T-helper 2 cell treated with Interferon-gamma antibody and Interleukin-4, amounts not matched to agents 5 μg/mL and 100 μg/mL, for 36 hours (primary cell): ENCODE data around the gene PEAK3.
A peak's percentile ranks its signal among the peaks of the same experiment; 100 is the strongest.

Experiments
- DNase-seq: peaks from one replicate; pipeline ENCODE4 v3.0.0; 2021; ENCODE audit warnings: low spot score
- H3K27ac Mint-ChIP-seq: one replicate; pipeline ENCODE4 v1.8.0; 2021; ENCODE audit warnings: mild to moderate bottlenecking, mixed read lengths
- H3K27me3 Mint-ChIP-seq: one replicate; pipeline ENCODE4 v1.8.0; 2021; ENCODE audit warnings: low read depth, mixed read lengths
- H3K36me3 Mint-ChIP-seq: one replicate; pipeline ENCODE4 v1.8.0; 2021; ENCODE audit warnings: low read depth, mixed read lengths
- H3K4me1 Mint-ChIP-seq: one replicate; pipeline ENCODE4 v1.8.0; 2021; ENCODE audit warnings: low read depth, mixed read lengths
- H3K4me3 Mint-ChIP-seq: one replicate; pipeline ENCODE4 v1.8.0; 2022; ENCODE audit warnings: mild to moderate bottlenecking, moderate library complexity, mixed read lengths
- H3K9me3 Mint-ChIP-seq: one replicate; pipeline ENCODE4 v1.8.0; 2021; ENCODE audit warnings: mixed read lengths

PEAK3 gene

GRCh38 chr19:2261438-2262172, 20.4 kb downstream of the PEAK3 start:
- peaks cover 25% of the 10 kb centered on the region for H3K4me1 Mint-ChIP-seq
- H3K27ac Mint-ChIP-seq, result peak overlapping the region; percentile 75
- H3K36me3 Mint-ChIP-seq, result no peaks in the 10 kb centered on the region
- no peak overlapping the region for H3K4me3 Mint-ChIP-seq
- peak; percentile 41 for DNase-seq
- no peaks in the 10 kb centered on the region for H3K9me3 Mint-ChIP-seq
- H3K27me3 Mint-ChIP-seq, result no peaks in the 10 kb centered on the region

GRCh38 chr19:2260341-2260805, 21.6 kb downstream of the PEAK3 start:
- DNase-seq, result no peak
- H3K27me3 Mint-ChIP-seq, result no peaks in the 10 kb centered on the region
- peak overlapping the region; percentile 35 for H3K27ac Mint-ChIP-seq

GRCh38 chr19:2259336-2259735, 22.6 kb downstream of the PEAK3 start:
- Mint-ChIP-seq H3K27ac (peak overlapping the region; percentile 94), H3K36me3 (no peaks in the 10 kb centered on the region), H3K9me3 (no peaks in the 10 kb centered on the region), H3K27me3 (peaks cover under 1% of the 10 kb centered on the region), H3K4me3 (peak overlapping the region; percentile 47), H3K4me1 (peaks cover 20% of the 10 kb centered on the region)
- no peak for DNase-seq

More at GRCh38 chr19:2260341-2260805, 21.6 kb downstream of the PEAK3 start:
- Mint-ChIP-seq H3K9me3 (no peaks in the 10 kb centered on the region), H3K4me1 (peaks cover 20% of the 10 kb centered on the region), H3K4me3 (peak overlapping the region; percentile 24), H3K36me3 (no peaks in the 10 kb centered on the region)

GRCh38 chr19:2255982-2256685, 25.8 kb downstream of the PEAK3 start, which contains the start of gene JSRP1:
TSS of gene JSRP1 (minus strand) at chr19:2256417. CDS start at chr19:2255314, 1,103 bp downstream.
- no peaks in the 10 kb centered on the region for H3K9me3 Mint-ChIP-seq
- H3K4me1 Mint-ChIP-seq, result peaks cover 19% of the 10 kb centered on the region
- H3K27ac Mint-ChIP-seq, result peak within 1 kb of the TSS; percentile 85
- H3K36me3 Mint-ChIP-seq, result no peaks in the 10 kb centered on the region
- H3K4me3 Mint-ChIP-seq, result no peak within 1 kb of the TSS
- H3K27me3 Mint-ChIP-seq, result peaks cover 15% of the 10 kb centered on the region
- DNase-seq, result no peak

DNA sequence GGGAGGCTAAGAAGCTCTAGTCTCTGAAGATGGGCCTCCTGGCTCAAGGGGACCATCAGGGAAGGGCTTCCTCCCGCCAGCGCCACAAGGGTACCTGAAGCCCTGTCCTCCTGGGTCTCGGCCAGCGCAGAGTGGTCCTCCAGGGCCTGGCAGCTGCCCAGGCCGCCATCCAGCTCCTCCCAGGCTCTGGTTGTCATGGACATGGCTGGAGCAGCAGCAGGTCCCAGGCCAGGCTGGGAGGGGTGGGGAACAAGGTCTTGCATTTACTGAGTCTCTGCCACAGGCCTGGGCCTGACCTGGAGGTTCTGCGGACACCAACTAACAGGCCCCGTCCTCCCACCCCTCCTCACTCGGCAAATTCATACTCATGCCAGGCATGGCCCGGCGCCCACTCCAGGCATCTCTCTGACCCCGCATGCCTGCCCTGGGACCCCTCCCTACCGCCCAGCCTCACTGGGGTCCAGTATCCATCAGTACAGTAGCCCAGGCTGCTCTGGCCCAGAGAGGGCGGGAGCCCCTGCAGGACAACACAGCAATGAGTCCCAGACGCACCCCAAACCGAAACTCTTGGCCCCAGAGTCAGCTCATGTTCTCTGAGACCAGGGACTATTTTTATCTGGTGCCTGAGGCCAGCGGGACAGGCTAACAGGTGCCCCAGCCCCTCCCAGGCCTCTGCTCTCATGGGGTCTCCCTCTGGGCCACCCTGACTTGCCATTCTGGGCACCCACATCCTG, 26.7 kb downstream of the PEAK3 start:
- Mint-ChIP-seq H3K27me3 (peaks cover 15% of the 10 kb centered on the region), H3K9me3 (no peaks in the 10 kb centered on the region)

DNA sequence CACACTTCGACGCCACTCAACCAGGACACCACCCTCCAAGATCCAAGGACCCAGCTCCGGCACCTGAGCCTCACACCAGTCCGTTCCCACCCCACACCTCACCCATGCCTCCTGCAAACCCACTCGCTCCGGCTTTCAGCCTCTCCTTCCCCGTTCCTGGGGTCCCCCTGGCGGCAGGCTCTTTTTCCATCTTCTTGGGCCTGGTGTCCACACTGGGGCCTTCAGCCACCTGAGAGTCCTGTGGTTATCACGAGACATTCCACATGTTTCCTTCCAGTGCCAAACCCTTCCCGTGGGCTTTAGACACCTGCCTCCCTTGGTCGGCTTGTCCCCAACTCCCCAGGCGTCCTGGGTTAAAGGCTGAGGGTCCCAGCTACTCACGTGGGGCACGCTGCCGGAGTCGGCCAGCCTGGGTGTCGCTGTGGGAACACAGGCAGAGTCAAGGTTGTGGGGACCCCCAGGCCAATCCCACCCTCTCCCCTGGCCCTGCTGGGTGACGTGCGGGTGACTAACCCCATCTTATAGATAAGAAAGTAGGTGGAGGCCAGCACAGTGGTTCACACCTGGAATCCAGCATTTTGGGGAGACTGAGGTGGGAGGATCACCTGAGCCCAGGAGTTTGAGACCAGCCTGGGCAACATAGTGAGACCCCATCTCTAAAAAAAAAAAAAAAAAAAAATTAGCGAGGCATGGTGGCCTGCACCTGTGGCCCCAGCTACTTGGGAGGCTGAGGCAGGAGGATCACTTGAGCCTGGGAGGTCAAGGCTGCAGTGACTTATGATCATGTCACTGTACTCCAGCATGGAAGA, 27.7 kb downstream of the PEAK3 start:
- DNase-seq, result no peak
- Mint-ChIP-seq H3K4me1 (peaks cover 10% of the 10 kb centered on the region), H3K9me3 (no peaks in the 10 kb centered on the region), H3K4me3 (peak overlapping the region; percentile 40), H3K36me3 (peaks cover 2% of the 10 kb centered on the region), H3K27me3 (peaks cover 18% of the 10 kb centered on the region), H3K27ac (no peak overlapping the region)

More for the DNA sequence above, 26.7 kb downstream of the PEAK3 start:
- no peak overlapping the region for H3K27ac Mint-ChIP-seq
- H3K4me3 Mint-ChIP-seq, result no peak overlapping the region
- H3K36me3 Mint-ChIP-seq, result no peaks in the 10 kb centered on the region
- peaks cover 16% of the 10 kb centered on the region for H3K4me1 Mint-ChIP-seq
- DNase-seq, result no peak

- Mint-ChIP-seq H3K36me3 (peaks cover 4% of the 10 kb centered on the region), H3K4me3 (peak overlapping the region; percentile 32), H3K27me3 (peaks cover 18% of the 10 kb centered on the region), H3K27ac (no peak overlapping the region), H3K9me3 (no peaks in the 10 kb centered on the region), H3K4me1 (peaks cover 4% of the 10 kb centered on the region)
- no peak for DNase-seq
Measured at GRCh38 chr19:2253106-2254063, 28.6 kb downstream of the PEAK3 start.

DNA sequence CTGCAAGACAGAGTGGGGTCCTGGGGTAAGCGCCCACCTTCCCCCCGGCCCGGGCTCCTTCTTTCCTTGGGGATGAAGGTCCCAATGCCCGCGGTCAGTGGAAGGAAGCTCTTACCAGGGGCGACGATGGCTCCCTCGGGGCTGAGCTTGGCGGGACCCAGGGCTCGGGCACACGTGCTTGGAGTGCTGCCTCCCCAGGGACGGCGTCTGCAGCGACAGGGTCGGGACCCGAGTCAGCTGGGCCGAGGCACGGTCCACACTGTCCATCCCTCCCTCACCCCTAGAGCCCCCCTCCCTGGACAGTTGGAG, 29.2 kb downstream of the PEAK3 start:
- no peak overlapping the region for H3K27ac Mint-ChIP-seq
- H3K9me3 Mint-ChIP-seq, result no peaks in the 10 kb centered on the region
- H3K27me3 Mint-ChIP-seq, result peaks cover 18% of the 10 kb centered on the region
- H3K36me3 Mint-ChIP-seq, result peaks cover 5% of the 10 kb centered on the region
- H3K4me1 Mint-ChIP-seq, result no peaks in the 10 kb centered on the region
- no peak for DNase-seq
- H3K4me3 Mint-ChIP-seq, result peak overlapping the region; percentile 32

GRCh38 chr19:2252055-2252796, 29.7 kb downstream of the PEAK3 start:
- Mint-ChIP-seq H3K4me1 (no peaks in the 10 kb centered on the region), H3K27me3 (peaks cover 18% of the 10 kb centered on the region), H3K36me3 (peaks cover 5% of the 10 kb centered on the region), H3K4me3 (peak overlapping the region; percentile 32), H3K27ac (no peak overlapping the region), H3K9me3 (no peaks in the 10 kb centered on the region)
- DNase-seq, result no peak

DNA sequence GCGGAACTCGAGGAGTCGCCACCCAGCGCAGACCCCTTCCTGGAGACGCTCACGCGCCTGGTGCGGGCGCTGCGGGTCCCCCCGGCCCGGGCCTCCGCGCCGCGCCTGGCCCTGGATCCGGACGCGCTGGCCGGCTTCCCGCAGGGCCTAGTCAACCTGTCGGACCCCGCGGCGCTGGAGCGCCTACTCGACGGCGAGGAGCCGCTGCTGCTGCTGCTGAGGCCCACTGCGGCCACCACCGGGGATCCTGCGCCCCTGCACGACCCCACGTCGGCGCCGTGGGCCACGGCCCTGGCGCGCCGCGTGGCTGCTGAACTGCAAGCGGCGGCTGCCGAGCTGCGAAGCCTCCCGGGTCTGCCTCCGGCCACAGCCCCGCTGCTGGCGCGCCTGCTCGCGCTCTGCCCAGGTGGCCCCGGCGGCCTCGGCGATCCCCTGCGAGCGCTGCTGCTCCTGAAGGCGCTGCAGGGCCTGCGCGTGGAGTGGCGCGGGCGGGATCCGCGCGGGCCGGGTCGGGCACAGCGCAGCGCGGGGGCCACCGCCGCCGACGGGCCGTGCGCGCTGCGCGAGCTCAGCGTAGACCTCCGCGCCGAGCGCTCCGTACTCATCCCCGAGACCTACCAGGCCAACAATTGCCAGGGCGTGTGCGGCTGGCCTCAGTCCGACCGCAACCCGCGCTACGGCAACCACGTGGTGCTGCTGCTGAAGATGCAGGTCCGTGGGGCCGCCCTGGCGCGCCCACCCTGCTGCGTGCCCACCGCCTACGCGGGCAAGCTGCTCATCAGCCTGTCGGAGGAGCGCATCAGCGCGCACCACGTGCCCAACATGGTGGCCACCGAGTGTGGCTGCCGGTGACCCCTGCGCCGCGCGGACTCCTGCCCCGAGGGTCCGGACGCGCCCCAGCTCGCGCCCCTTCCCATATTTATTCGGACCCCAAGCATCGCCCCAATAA, 30.6 kb downstream of the PEAK3 start:
- Mint-ChIP-seq H3K4me1 (no peaks in the 10 kb centered on the region), H3K27ac (no peak overlapping the region), H3K9me3 (no peaks in the 10 kb centered on the region), H3K27me3 (peaks cover 18% of the 10 kb centered on the region), H3K4me3 (peak overlapping the region; percentile 32), H3K36me3 (peaks cover 7% of the 10 kb centered on the region)
- no peak for DNase-seq

- Mint-ChIP-seq H3K4me3 (no peak overlapping the region), H3K27ac (no peak overlapping the region), H3K36me3 (peaks cover 9% of the 10 kb centered on the region), H3K27me3 (peaks cover 18% of the 10 kb centered on the region), H3K9me3 (no peaks in the 10 kb centered on the region), H3K4me1 (no peaks in the 10 kb centered on the region)
- no peak for DNase-seq
Measured at GRCh38 chr19:2250766-2251105, 31.2 kb downstream of the PEAK3 start.
